Activated gamma-delta T cell treated with Interleukin-2 at 50 U/mL for 16 hours (primary cell): ENCODE measurements around the gene CIDEA.

ENCODE experiments used
- DNase-seq: peaks from one replicate; pipeline ENCODE4 v3.0.0-alpha.2; 2020

Gene CIDEA

GRCh38 chr18:12324991-12325725 lies 71.0 kb downstream of the CIDEA start:
- DNase-seq, result no peak

- DNase-seq, result no peak
Observed at GRCh38 chr18:12325726-12326245, 71.6 kb downstream of the CIDEA start.

- DNase-seq, result no peak
Observed at GRCh38 chr18:12326711-12327460, 72.7 kb downstream of the CIDEA start.
